ENCODE data around the gene SLC44A5. TPM values are rescaled to one million over a fixed set of nuclear protein-coding genes. Genes with fewer than 3 reads are reported as not detected.

The SLC44A5 gene
- total RNA-seq, 2 experiments from 2014 or later: not detected

- H3K27me3 Mint-ChIP-seq: peaks cover 4% of the 10 kb centered on the region
- ATAC-seq (no peak), DNase-seq (no peak)
- intact Hi-C loops (cut with DNase I, micrococcal nuclease): no loop called here
- no peak overlapping the region for H3K27ac Mint-ChIP-seq
- CTCF ChIA-PET: interaction anchor here (0.6 kb wide), 2 partner anchors 8 to 13 kb away, joined by 3 read pairs; no protein-coding TSS in a partner anchor
- no peak overlapping the region for H3K4me3 Mint-ChIP-seq
- H3K36me3 Mint-ChIP-seq (ENCODE audit: low read depth): no peaks in the 10 kb centered on the region
- no peaks in the 10 kb centered on the region for H3K4me1 Mint-ChIP-seq
- no peaks in the 10 kb centered on the region for H3K9me3 Mint-ChIP-seq (ENCODE audit: low read depth)
- POLR2A ChIA-PET: no interaction called here
Measured at GRCh38 chr1:75245239-75245638, 365.7 kb downstream of the SLC44A5 start.

GRCh38 chr1:75243124-75243523, 367.8 kb downstream of the SLC44A5 start:
- H3K36me3 Mint-ChIP-seq (ENCODE audit: low read depth): no peaks in the 10 kb centered on the region
- CTCF ChIA-PET: interaction anchor here (0.9 kb wide), 1 partner anchor 10 kb away, joined by 4 read pairs; no protein-coding TSS in a partner anchor
- DNase-seq (no peak), ATAC-seq (no peak)
- H3K27me3 Mint-ChIP-seq: peaks cover 7% of the 10 kb centered on the region
- H3K4me1 Mint-ChIP-seq: no peaks in the 10 kb centered on the region
- intact Hi-C loops (cut with DNase I, micrococcal nuclease): no loop called here
- H3K27ac Mint-ChIP-seq: no peak overlapping the region
- no peak overlapping the region for H3K4me3 Mint-ChIP-seq
- POLR2A ChIA-PET: no interaction called here
- H3K9me3 Mint-ChIP-seq (ENCODE audit: low read depth): no peaks in the 10 kb centered on the region

GRCh38 chr1:75237316-75237715, 373.6 kb downstream of the SLC44A5 start:
- no peak for ATAC-seq
- no peaks in the 10 kb centered on the region for H3K9me3 Mint-ChIP-seq (ENCODE audit: low read depth)
- ChIA-PET CTCF (no interaction called here), POLR2A (no interaction called here)
- H3K36me3 Mint-ChIP-seq (ENCODE audit: low read depth): no peaks in the 10 kb centered on the region
- intact Hi-C loops (cut with DNase I, micrococcal nuclease): no loop called here
- H3K4me3 Mint-ChIP-seq: no peak overlapping the region
- H3K27ac Mint-ChIP-seq: no peak overlapping the region
- no peak for DNase-seq
- H3K4me1 Mint-ChIP-seq: no peaks in the 10 kb centered on the region
- H3K27me3 Mint-ChIP-seq: peaks cover 2% of the 10 kb centered on the region

- Mint-ChIP-seq H3K27me3 (peaks cover 2% of the 10 kb centered on the region), H3K36me3 (ENCODE audit: low read depth) (no peaks in the 10 kb centered on the region), H3K9me3 (ENCODE audit: low read depth) (no peaks in the 10 kb centered on the region), H3K27ac (no peak overlapping the region), H3K4me1 (no peaks in the 10 kb centered on the region), H3K4me3 (no peak overlapping the region)
- ChIA-PET POLR2A (no interaction called here), CTCF (no interaction called here)
- DNase-seq: no peak
- no peak for ATAC-seq
- intact Hi-C loops (cut with DNase I, micrococcal nuclease): loop anchor here in 1 of 2 experiments (5.0 kb wide), 1 partner anchor 398 kb away; no protein-coding TSS in a partner anchor
Measured at GRCh38 chr1:75234562-75234961, 376.4 kb downstream of the SLC44A5 start.

GRCh38 chr1:75233302-75233929, 377.5 kb downstream of the SLC44A5 start:
- intact Hi-C loops (cut with DNase I, micrococcal nuclease): loop anchor here (1.0 to 5.0 kb wide), 2 partner anchors 399 kb away; no protein-coding TSS in a partner anchor
- DNase-seq (no peak), ATAC-seq (peak; percentile 53)
- ChIA-PET CTCF (interaction anchor here (0.7 to 1.6 kb wide), 10 partner anchors 8 to 464 kb away, joined by 3 to 6 read pairs (median 3); no protein-coding TSS in a partner anchor), POLR2A (no interaction called here)
- H3K27me3 Mint-ChIP-seq: no peaks in the 10 kb centered on the region
- no peaks in the 10 kb centered on the region for H3K4me1 Mint-ChIP-seq
- no peak overlapping the region for H3K27ac Mint-ChIP-seq
- H3K36me3 Mint-ChIP-seq (ENCODE audit: low read depth): no peaks in the 10 kb centered on the region
- H3K4me3 Mint-ChIP-seq: no peak overlapping the region
- H3K9me3 Mint-ChIP-seq (ENCODE audit: low read depth): no peaks in the 10 kb centered on the region

- Mint-ChIP-seq H3K4me3 (no peak overlapping the region), H3K9me3 (ENCODE audit: low read depth) (no peaks in the 10 kb centered on the region), H3K4me1 (no peaks in the 10 kb centered on the region), H3K27ac (no peak overlapping the region), H3K36me3 (ENCODE audit: low read depth) (no peaks in the 10 kb centered on the region), H3K27me3 (peaks cover 6% of the 10 kb centered on the region)
- ChIA-PET POLR2A (no interaction called here), CTCF (no interaction called here)
- intact Hi-C loops (cut with DNase I, micrococcal nuclease): no loop called here
- ATAC-seq: no peak
- no peak for DNase-seq
Measured at GRCh38 chr1:75220072-75220471, 390.8 kb downstream of the SLC44A5 start.

GRCh38 chr1:75214017-75214416, 396.9 kb downstream of the SLC44A5 start:
- H3K36me3 Mint-ChIP-seq (ENCODE audit: low read depth): no peaks in the 10 kb centered on the region
- ChIA-PET POLR2A (no interaction called here), CTCF (no interaction called here)
- H3K4me1 Mint-ChIP-seq: no peaks in the 10 kb centered on the region
- intact Hi-C loops (cut with DNase I, micrococcal nuclease): no loop called here
- ATAC-seq: no peak
- DNase-seq: no peak
- H3K9me3 Mint-ChIP-seq (ENCODE audit: low read depth): no peaks in the 10 kb centered on the region
- peaks cover 3% of the 10 kb centered on the region for H3K27me3 Mint-ChIP-seq
- H3K4me3 Mint-ChIP-seq: no peak overlapping the region
- no peak overlapping the region for H3K27ac Mint-ChIP-seq

- Mint-ChIP-seq H3K4me3 (no peak overlapping the region), H3K36me3 (ENCODE audit: low read depth) (no peaks in the 10 kb centered on the region), H3K9me3 (ENCODE audit: low read depth) (no peaks in the 10 kb centered on the region), H3K27ac (no peak overlapping the region), H3K4me1 (no peaks in the 10 kb centered on the region), H3K27me3 (no peaks in the 10 kb centered on the region)
- ATAC-seq (no peak), DNase-seq (no peak)
- intact Hi-C loops (cut with DNase I, micrococcal nuclease): no loop called here
- ChIA-PET POLR2A (no interaction called here), CTCF (interaction anchor here (0.6 kb wide), 1 partner anchor 591 kb away, joined by 3 read pairs; no protein-coding TSS in a partner anchor)
Measured at GRCh38 chr1:75211648-75212047, 399.3 kb downstream of the SLC44A5 start.

- no peaks in the 10 kb centered on the region for H3K4me1 Mint-ChIP-seq
- peaks cover under 1% of the 10 kb centered on the region for H3K27me3 Mint-ChIP-seq
Measured at GRCh38 chr1:75208862-75209261, 402.1 kb downstream of the SLC44A5 start.

GRCh38 chr1:75203415-75204277, 407.3 kb downstream of the SLC44A5 start:
- intact Hi-C loops (cut with DNase I, micrococcal nuclease): loop anchor here (1.0 kb wide), 1 partner anchor 431 kb away; no protein-coding TSS in a partner anchor
- no peaks in the 10 kb centered on the region for H3K9me3 Mint-ChIP-seq (ENCODE audit: low read depth)
- CTCF ChIA-PET: interaction anchor here (0.6 to 2.8 kb wide), 6 partner anchors 23 to 1949 kb away, joined by 3 to 17 read pairs (median 3); no protein-coding TSS in a partner anchor
- no peak for ATAC-seq
- POLR2A ChIA-PET: no interaction called here
- H3K4me3 Mint-ChIP-seq: no peak overlapping the region
- H3K27me3 Mint-ChIP-seq: peaks cover 1% of the 10 kb centered on the region
- no peak overlapping the region for H3K27ac Mint-ChIP-seq
- DNase-seq: no peak
- H3K4me1 Mint-ChIP-seq: no peaks in the 10 kb centered on the region
- H3K36me3 Mint-ChIP-seq (ENCODE audit: low read depth): no peaks in the 10 kb centered on the region

More at GRCh38 chr1:75208862-75209261, 402.1 kb downstream of the SLC44A5 start:
- ChIA-PET CTCF (interaction anchor here (0.9 kb wide), 1 partner anchor 437 kb away, joined by 3 read pairs; no protein-coding TSS in a partner anchor), POLR2A (no interaction called here)
- no peaks in the 10 kb centered on the region for H3K9me3 Mint-ChIP-seq (ENCODE audit: low read depth)
- intact Hi-C loops (cut with DNase I, micrococcal nuclease): no loop called here
- no peaks in the 10 kb centered on the region for H3K36me3 Mint-ChIP-seq (ENCODE audit: low read depth)
- no peak overlapping the region for H3K27ac Mint-ChIP-seq
- H3K4me3 Mint-ChIP-seq: no peak overlapping the region
- DNase-seq (no peak), ATAC-seq (no peak)

GRCh38 chr1:75202751-75203150, 408.2 kb downstream of the SLC44A5 start:
- DNase-seq: no peak
- no peak for ATAC-seq
- H3K4me3 Mint-ChIP-seq: no peak overlapping the region
- POLR2A ChIA-PET: no interaction called here
- H3K4me1 Mint-ChIP-seq: no peaks in the 10 kb centered on the region
- intact Hi-C loops (cut with DNase I, micrococcal nuclease): loop anchor here (1.0 kb wide), 1 partner anchor 430 kb away; no protein-coding TSS in a partner anchor
- no peaks in the 10 kb centered on the region for H3K36me3 Mint-ChIP-seq (ENCODE audit: low read depth)
- peaks cover 1% of the 10 kb centered on the region for H3K27me3 Mint-ChIP-seq
- no peaks in the 10 kb centered on the region for H3K9me3 Mint-ChIP-seq (ENCODE audit: low read depth)
- CTCF ChIA-PET: interaction anchor here (0.6 to 2.8 kb wide), 5 partner anchors 22 to 1948 kb away, joined by 3 to 17 read pairs (median 3); no protein-coding TSS in a partner anchor
- H3K27ac Mint-ChIP-seq: no peak overlapping the region

All from activated CD4-positive, alpha-beta T cell treated with anti-CD3 and anti-CD28 coated beads for 36 hours (primary cell).